HEK293 (cell line): ENCODE measurements around the gene ARHGAP28.

Experiments
- GLI4 ChIP-seq: fragments of 450-650 bp; formaldehyde crosslinking; IDR thresholded peaks from 2 replicates; pipeline ENCODE4 v1.5.1; 2016; ENCODE audit warnings: missing biosample characterization, missing genetic modification characterization
- IKZF3 ChIP-seq: fragments of 450-650 bp; IDR thresholded peaks from 2 replicates; pipeline ENCODE4 v1.5.0; 2018; ENCODE audit warnings: missing biosample characterization, mild to moderate bottlenecking, missing genetic modification characterization, moderate library complexity
- MYNN ChIP-seq: fragments of 450-650 bp; formaldehyde crosslinking; IDR thresholded peaks from 2 replicates; pipeline ENCODE4 v1.5.1; 2016; ENCODE audit warnings: missing biosample characterization, missing genetic modification characterization, borderline replicate concordance
- MZF1 ChIP-seq: fragments of 450-650 bp; formaldehyde crosslinking; IDR thresholded peaks from 2 replicates; pipeline ENCODE4 v1.5.1; 2017; ENCODE audit warnings: missing biosample characterization, missing genetic modification characterization, borderline replicate concordance
- PBX3 ChIP-seq: sonication (generic); formaldehyde crosslinking; IDR thresholded peaks from 2 replicates; pipeline ENCODE4 v1.8.1; 2022; ENCODE audit warnings: mild to moderate bottlenecking, moderate library complexity, missing genetic modification reagents
- PRDM1 ChIP-seq: fragments of 450-650 bp; formaldehyde crosslinking; IDR thresholded peaks from 2 replicates; pipeline ENCODE4; 2016; ENCODE audit warnings: missing biosample characterization, missing genetic modification characterization
- PRDM2 ChIP-seq: fragments of 450-650 bp; formaldehyde crosslinking; IDR thresholded peaks from 2 replicates; pipeline ENCODE4 v1.5.1; 2016; ENCODE audit warnings: missing biosample characterization, missing genetic modification characterization, borderline replicate concordance
- PRDM6 ChIP-seq: fragments of 450-650 bp; formaldehyde crosslinking; IDR thresholded peaks from 2 replicates; pipeline ENCODE4 v1.5.1; 2017; ENCODE audit warnings: missing biosample characterization, missing genetic modification characterization
- YY2 ChIP-seq: fragments of 450-650 bp; formaldehyde crosslinking; IDR thresholded peaks from 2 replicates; pipeline ENCODE4 v1.5.1; 2016; ENCODE audit warnings: missing biosample characterization, missing genetic modification characterization
- ZNF114 ChIP-seq: fragments of 450-650 bp; formaldehyde crosslinking; IDR thresholded peaks from 2 replicates; pipeline ENCODE4 v1.5.0; 2017; ENCODE audit warnings: missing biosample characterization, missing genetic modification characterization
- ZNF324 ChIP-seq: fragments of 450-650 bp; formaldehyde crosslinking; IDR thresholded peaks from 2 replicates; pipeline ENCODE4 v1.5.1; 2016; ENCODE audit warnings: missing biosample characterization, missing genetic modification characterization
- ZNF544 ChIP-seq: fragments of 450-650 bp; formaldehyde crosslinking; IDR thresholded peaks from 2 replicates; pipeline ENCODE4 v1.5.0; 2017; ENCODE audit warnings: missing biosample characterization, missing genetic modification characterization
- ZNF558 ChIP-seq: fragments of 450-650 bp; formaldehyde crosslinking; IDR thresholded peaks from 2 replicates; pipeline ENCODE4 v1.5.1; 2016; ENCODE audit warnings: missing biosample characterization, missing genetic modification characterization
- ZNF623 ChIP-seq: fragments of 450-650 bp; formaldehyde crosslinking; IDR thresholded peaks from 2 replicates; pipeline ENCODE4 v1.5.1; 2016; ENCODE audit warnings: missing biosample characterization, missing genetic modification characterization
- ZNF664 ChIP-seq: fragments of 450-650 bp; formaldehyde crosslinking; IDR thresholded peaks from 2 replicates; pipeline ENCODE4 v1.5.1; 2016; ENCODE audit warnings: missing biosample characterization, missing genetic modification characterization
- ZNF76 ChIP-seq: fragments of 450-650 bp; formaldehyde crosslinking; IDR thresholded peaks from 2 replicates; pipeline ENCODE4; 2016; ENCODE audit warnings: low read depth, missing biosample characterization, missing genetic modification characterization, borderline replicate concordance
- TF ChIP-seq, protein P1 (sequence below): fragments of 450-650 bp; formaldehyde crosslinking; IDR thresholded peaks from 2 replicates; pipeline ENCODE4 v1.5.1; 2017; ENCODE audit warnings: missing biosample characterization, missing genetic modification characterization

ARHGAP28 gene

GRCh38 chr18:6728809-6729246 lies 688 bp upstream of the ARHGAP28 start (continued):
- TF ChIP-seq PRDM2 (tag by site-specific recombination) (no peak), GLI4 (tag by site-specific recombination) (no peak), MYNN (no peak), ZNF558 (no peak), PRDM6 (peak; percentile 50; the same call in 1 of the 2 replicates), YY2 (tag by site-specific recombination) (no peak), PBX3 (CRISPR knock-in tag) (no peak), PRDM1 (tag by site-specific recombination) (peak; percentile 77; the same call in 1 of the 2 replicates), ZNF76 (tag by site-specific recombination) (no peak), ZNF114 (tag by site-specific recombination) (no peak), ZNF664 (tag by site-specific recombination) (no peak), ZNF623 (tag by site-specific recombination) (no peak), MZF1 (tag by site-specific recombination) (peak; percentile 59; the same call in 1 of the 2 replicates), ZNF544 (tag by site-specific recombination) (no peak), ZNF324 (no peak), IKZF3 (tag by site-specific recombination) (peak; percentile 64)
- TF ChIP-seq, protein P1, sequence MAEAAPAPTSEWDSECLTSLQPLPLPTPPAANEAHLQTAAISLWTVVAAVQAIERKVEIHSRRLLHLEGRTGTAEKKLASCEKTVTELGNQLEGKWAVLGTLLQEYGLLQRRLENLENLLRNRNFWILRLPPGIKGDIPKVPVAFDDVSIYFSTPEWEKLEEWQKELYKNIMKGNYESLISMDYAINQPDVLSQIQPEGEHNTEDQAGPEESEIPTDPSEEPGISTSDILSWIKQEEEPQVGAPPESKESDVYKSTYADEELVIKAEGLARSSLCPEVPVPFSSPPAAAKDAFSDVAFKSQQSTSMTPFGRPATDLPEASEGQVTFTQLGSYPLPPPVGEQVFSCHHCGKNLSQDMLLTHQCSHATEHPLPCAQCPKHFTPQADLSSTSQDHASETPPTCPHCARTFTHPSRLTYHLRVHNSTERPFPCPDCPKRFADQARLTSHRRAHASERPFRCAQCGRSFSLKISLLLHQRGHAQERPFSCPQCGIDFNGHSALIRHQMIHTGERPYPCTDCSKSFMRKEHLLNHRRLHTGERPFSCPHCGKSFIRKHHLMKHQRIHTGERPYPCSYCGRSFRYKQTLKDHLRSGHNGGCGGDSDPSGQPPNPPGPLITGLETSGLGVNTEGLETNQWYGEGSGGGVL (tag by site-specific recombination), result peak; percentile 18; the same call in 1 of the 2 replicates
- TF ChIP-seq, all 188 proteins: peak for 5
